HG02885 (cell line): ENCODE data around the gene POP7.
"Not testable (repeated sequence)": the region's sequence is repeated elsewhere in the genome, so short reads cannot be mapped to it uniquely, and the experiment has no call there.

Experiments
- ATAC-seq: cut with Tn5 transposase; IDR thresholded peaks from one replicate; pipeline ENCODE4 v1.9.1; 2021; ENCODE audit warnings: mild to moderate bottlenecking; ENCODE audit not compliant: unreplicated experiment, poor library complexity

POP7 gene

DNA sequence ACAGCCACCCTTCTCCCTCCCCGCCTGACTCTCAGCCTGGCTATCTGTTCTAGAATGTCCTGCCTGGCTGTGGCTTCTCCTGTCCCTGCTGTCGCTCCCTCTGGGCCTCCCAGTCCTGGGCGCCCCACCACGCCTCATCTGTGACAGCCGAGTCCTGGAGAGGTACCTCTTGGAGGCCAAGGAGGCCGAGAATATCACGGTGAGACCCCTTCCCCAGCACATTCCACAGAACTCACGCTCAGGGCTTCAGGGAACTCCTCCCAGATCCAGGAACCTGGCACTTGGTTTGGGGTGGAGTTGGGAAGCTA lies 15.5 kb downstream of the POP7 start:
- ATAC-seq = no peak

DNA sequence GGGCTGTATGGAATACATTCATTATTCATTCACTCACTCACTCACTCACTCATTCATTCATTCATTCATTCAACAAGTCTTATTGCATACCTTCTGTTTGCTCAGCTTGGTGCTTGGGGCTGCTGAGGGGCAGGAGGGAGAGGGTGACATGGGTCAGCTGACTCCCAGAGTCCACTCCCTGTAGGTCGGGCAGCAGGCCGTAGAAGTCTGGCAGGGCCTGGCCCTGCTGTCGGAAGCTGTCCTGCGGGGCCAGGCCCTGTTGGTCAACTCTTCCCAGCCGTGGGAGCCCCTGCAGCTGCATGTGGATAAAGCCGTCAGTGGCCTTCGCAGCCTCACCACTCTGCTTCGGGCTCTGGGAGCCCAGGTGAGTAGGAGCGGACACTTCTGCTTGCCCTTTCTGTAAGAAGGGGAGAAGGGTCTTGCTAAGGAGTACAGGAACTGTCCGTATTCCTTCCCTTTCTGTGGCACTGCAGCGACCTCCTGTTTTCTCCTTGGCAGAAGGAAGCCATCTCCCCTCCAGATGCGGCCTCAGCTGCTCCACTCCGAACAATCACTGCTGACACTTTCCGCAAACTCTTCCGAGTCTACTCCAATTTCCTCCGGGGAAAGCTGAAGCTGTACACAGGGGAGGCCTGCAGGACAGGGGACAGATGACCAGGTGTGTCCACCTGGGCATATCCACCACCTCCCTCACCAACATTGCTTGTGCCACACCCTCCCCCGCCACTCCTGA lies 16.7 kb downstream of the POP7 start:
- ATAC-seq = no peak

DNA sequence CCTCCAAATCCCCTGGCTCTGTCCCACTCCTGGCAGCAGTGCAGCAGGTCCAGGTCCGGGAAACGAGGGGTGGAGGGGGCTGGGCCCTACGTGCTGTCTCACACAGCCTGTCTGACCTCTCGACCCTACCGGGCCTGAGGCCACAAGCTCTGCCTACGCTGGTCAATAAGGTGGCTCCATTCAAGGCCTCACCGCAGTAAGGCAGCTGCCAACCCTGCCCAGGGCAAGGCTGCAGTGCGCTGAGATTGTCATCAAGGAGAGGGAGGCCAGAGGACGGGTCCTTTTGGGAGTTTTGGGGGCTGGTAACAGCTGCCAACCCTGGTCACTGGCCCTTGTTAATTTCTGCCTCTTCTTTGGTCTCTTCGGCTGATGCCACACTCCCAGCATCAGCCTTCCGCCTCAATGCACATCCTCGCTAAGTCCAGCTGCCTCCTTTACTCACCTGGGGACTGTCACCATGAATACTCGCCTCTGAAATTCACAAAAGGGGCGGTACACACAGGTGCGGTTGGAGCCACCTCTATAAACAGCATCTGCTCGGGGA lies 17.9 kb downstream of the POP7 start:
- ATAC-seq = no peak

DNA sequence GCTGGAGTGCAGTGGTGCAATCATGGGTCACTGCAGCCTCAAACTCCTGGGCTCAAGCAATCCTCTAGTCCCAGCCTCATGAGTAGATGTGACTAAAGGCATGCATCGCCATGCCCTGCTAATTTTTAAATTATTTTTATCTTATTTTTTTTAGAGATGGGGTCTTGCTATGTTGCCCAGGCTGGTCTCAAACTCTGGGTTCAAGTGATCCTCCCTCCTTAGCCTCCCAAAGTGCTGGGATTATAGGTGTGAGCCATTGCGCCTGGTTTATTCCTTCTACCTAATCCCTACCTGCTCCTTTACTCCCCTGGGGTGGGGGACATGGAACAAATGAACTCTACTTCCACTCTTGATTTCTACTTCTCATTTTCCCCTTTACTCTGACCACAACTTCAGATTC lies 18.4 kb downstream of the POP7 start:
- not testable (repeated sequence) for ATAC-seq

DNA sequence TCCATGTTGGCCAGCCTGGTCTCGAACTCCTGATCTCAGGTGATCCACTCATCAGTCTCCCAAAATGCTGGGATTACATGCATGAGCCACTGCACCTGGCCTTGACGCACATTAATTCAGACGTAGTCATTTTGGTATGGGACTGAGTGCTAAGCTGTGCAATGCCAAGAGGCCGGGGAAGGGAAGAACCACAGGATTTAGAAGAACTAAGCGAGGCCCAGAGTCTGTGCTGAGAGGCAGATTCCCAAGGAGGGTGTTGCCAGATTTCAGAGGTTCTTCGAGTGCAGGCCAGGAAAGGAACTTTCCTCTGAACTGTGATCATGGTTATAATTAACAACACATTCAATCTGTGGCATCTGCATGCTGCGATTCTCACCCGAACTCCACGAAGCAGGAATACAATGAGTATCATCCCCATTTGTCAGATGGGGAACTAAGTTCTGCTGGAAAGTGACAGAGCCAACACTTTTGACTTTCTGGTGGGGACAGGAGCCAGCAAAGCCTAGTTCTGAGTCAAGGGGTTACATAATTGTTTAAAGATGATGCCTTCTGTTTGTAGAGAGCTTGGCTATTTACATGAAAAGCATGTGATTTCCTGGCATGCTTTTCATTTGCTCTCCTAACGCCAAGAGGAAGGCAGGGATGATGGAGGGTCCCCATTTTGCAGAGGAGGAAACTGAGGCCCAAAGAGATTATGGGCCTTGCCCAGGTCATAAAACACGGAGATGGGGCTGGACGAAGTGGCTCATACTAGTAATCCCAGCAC lies 21.3 kb downstream of the POP7 start:
- no peak for ATAC-seq

DNA sequence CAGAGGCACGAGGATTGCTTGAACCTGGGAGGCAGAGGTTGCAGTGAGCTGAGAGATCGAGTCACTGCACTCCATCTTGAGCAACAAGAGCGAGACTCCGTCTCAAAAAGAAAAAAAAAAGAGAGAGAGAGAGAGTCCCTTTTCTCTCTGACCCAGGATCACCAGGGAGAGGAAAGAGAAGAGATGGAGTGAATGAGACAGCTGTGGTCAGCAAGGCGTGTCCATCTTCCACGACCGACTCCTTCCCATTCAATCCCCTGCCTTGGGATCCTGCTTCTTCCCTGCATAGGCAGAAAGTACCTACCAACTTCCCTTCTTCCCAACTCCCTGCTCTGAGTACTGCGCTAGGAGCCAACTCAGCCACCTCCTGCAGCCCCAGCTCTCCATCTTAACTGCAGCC lies 22.3 kb downstream of the POP7 start:
- no peak for ATAC-seq

DNA sequence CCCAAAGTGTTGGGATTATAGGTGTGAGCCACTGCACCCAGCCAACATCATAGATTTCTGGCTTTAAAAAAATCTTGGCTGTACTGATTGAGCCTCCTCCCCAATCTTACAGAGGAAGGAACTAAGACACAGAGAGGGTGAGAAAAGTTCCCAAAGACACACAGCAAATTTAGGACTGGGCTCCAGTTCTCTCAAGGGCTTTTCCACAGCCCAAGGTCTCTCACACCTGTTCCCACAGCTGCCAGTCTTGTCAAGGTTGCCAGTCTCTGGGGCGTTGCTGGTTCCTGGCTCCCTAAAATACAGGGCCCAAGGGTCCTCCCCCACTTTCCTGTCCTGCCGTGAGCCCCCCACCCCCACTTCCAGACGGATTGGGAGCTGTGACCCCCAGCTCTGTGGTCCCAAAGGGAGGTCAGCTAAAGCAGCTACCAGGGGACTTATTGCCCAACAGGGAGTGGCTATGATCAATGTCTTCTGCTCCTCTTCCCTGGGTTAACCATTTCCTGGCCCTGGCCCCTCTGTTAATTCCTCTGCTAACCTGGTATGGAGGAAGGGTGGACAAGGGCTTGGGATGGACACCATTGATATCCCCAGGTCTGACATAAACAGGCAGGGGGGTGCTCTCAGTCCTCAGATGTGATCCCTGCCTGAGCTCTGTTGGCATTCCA lies 24.3 kb downstream of the POP7 start:
- ATAC-seq = no peak

DNA sequence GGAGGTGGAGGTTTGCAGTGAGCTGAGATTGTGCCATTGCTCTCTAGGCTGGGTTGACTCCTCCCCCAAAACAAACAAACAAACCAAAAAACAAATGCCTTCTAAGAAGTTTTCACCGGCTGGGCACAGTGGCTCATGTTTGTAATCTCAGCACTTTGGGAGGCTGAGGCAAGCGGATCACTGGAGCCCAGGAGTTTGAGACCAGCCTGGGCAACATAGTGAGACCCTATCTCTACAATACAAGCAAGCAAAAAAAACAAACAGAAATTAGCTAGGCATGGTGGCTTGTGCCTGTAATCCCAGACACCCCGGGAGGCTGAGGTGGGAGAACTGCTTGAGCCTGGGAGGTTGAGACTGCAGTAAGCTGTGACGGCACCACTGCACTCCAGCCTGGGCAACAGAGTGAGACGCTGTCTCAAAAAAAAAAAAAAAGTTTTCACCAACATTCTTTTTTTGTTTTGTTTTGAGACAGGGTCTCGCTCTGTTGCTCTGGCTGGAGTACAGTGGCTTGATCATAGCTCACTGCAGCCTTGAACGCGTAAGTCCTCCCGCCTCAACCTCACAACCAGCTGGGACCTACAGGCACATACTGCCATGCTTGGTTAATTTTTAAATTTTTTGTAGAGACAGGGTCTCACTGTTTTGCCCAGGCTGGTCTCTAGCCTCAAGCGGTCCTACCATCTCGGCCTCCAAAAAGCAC lies 26.2 kb downstream of the POP7 start:
- no peak for ATAC-seq

DNA sequence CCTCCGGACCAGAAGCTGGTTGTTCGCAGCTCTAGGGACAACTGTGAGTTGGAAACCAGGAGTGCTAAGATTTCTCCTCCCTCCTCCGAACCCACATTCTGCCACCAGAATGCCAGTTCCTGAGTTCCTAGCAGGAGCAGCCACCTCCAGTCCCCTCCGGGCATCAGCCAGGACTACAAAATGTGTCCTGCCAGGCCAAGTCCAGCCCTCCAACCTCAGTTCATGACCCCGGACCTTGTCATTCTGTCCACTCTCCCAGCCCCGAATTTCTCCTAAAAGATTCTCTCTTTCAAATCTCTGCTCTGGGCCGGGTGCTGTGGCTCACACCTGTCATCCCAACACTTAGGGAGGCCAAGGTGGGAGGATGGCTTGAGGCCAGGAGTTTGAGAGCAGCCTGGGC lies 29.8 kb downstream of the POP7 start:
- no peak for ATAC-seq

DNA sequence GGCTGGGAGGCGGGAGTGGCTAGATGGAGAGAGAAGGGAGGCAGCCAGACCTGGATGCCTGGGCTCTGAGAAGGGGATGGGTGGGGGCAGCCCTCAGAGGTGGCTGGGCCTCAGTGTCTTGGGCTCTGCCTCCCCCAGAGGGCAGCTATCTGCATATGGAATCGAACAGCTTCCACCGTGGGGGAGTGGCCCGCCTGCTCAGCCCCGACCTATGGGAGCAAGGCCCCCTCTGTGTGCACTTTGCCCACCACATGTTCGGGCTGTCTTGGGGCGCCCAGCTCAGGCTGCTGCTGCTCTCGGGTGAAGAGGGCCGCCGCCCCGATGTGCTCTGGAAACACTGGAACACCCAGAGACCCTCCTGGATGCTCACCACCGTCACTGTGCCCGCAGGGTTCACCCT lies 30.8 kb downstream of the POP7 start:
- ATAC-seq = no peak

DNA sequence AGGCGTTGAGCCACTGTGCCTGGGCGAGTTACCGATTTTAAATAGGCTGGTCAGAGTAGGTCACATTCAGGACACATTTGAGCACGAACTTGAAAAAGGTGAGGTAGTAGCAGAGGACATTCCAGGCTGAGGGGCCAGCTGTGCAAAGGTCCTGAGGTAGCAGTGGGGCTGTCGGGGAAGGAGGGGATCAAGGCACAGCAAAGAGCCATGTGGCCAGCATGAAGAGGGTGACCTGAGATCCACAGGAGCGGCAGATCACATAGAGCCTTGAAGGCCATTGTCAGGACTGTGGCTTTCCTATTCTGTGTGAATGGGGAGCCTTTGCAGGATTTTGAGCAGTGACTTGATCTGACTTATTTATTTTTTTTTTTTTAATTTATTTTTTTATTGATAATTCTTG lies 34.0 kb downstream of the POP7 start:
- ATAC-seq = no peak

DNA sequence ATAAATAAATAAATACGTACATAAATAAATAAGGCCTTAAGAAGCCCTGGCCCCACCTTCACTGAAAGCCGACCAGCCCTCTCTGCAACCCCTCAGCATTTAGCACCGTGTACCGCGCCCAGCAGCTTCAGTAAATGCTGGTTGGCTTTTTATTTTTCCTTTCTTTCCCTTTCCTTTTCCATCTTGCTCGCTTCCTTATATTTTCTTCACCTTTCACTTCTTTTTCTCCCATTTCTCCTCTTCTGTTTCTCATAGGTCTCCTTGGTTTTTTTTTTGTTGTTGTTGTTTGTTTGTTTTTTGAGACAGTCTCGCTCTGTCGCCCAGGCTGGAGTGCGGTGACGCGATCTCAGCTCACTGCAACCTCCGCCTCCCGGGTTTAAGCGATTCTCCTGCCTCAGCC lies 38.7 kb downstream of the POP7 start:
- no peak for ATAC-seq

DNA sequence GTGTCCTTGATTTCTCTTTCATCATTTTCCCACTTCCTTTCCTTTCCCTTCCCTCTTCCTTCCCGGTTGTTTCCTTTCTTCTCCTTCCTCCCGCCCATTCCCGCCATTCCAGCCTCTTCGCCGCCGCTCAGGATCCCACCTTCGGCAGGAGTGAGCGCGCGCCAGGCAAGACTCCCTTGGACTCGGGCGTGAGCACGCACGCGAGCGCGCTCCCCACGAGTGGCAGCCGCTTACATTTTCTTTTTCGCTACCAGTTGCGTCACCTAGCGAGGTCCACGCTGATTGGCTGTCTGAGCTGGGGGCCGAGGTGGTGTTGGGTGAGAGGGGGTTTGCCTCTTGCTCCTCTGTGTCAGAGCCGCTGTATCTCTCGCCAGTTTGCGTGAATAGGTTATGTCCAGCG lies 39.3 kb downstream of the POP7 start:
- ATAC-seq = no peak

DNA sequence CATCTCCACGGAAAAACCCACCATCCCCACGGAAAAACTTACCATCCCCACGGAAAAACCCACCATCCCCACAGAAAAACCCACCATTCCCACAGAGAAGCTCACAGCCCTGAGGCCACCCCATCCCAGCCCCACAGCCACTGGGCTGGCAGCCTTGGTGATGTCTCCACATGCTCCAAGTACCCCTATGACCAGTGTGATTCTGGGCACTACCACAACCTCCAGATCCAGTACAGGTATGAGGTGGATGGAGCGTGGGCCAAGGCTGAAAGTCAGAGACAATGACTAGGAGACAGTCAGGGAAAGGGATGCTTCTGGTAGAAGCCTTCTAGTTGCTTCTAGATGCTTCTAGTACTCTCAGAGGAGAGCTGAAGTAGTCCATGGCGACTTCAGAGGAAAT lies 47.1 kb downstream of the POP7 start:
- no peak for ATAC-seq

DNA sequence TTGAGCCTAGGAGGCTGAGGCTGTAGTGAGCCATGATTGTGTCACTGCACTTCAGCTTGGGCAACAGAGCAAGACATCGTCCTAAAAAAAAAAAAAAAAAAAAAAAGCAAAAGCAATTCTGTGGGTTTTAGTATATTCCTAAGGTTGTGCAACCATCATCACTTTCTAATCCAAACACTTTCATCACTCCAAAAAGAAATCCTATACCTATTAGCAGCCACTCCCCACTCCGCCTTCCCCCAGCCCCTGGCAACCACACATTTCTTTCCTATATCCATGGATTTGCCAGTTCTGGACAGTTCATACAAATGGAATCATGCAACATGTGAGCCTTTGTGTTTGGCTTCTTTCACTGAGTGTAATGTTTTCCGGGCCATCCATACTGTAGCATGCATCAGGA lies 47.8 kb downstream of the POP7 start:
- no peak for ATAC-seq
